Mesenchymal stem cell (in vitro differentiated cells and primary cell): ENCODE data around the gene PTPRD.

ENCODE experiments used
- DNase-seq: peaks from one replicate; pipeline ENCODE4 v3.0.0-alpha.2; 2013
- H2AFZ ChIP-seq: one replicate; pipeline ENCODE4 v1.6.1; 2013; ENCODE audit warnings: low read depth, mild to moderate bottlenecking, control low read depth, inconsistent platforms, low read length, moderate library complexity
- H2AK5ac ChIP-seq: 2 replicates; pipeline ENCODE4 v1.6.1; 2013; ENCODE audit warnings: low read length, moderate library complexity, mild to moderate bottlenecking, inconsistent platforms; ENCODE audit not compliant: severe bottlenecking
- H2BK120ac ChIP-seq: one replicate; pipeline ENCODE4 v1.6.1; 2013; ENCODE audit warnings: low read depth, mild to moderate bottlenecking, inconsistent platforms, low read length, moderate library complexity
- H2BK12ac ChIP-seq, 2 experiments: one replicate each; pipeline ENCODE4 v1.6.1; 2013; ENCODE audit warnings: inconsistent platforms in 2 of 2, low read length in 2 of 2, mild to moderate bottlenecking in 2 of 2, moderate library complexity in 2 of 2, control low read depth in 1 of 2
- H2BK15ac ChIP-seq: one replicate; pipeline ENCODE4 v1.6.1; 2013; ENCODE audit warnings: mild to moderate bottlenecking, low read depth, inconsistent platforms; ENCODE audit not compliant: poor library complexity, severe bottlenecking
- H2BK5ac ChIP-seq: 2 replicates; pipeline ENCODE4 v1.6.1; 2013; ENCODE audit warnings: low read depth, mild to moderate bottlenecking, low read length, control low read depth, inconsistent platforms; ENCODE audit not compliant: poor library complexity, severe bottlenecking
- H3K14ac ChIP-seq, 2 experiments: one replicate each; pipeline ENCODE4 v1.6.1; 2013; ENCODE audit warnings: inconsistent platforms in 2 of 2, low read length in 2 of 2, control low read depth in 1 of 2, mild to moderate bottlenecking in 1 of 2, moderate library complexity in 1 of 2
- H3K18ac ChIP-seq, 2 experiments: one replicate each; pipeline ENCODE4 v1.6.1; 2013; ENCODE audit warnings: inconsistent platforms in 2 of 2, low read length in 2 of 2, control low read depth in 1 of 2, low read depth in 1 of 2, mild to moderate bottlenecking in 1 of 2
- H3K23ac ChIP-seq, 2 experiments: one replicate each; pipeline ENCODE4 v1.6.1; 2013; ENCODE audit warnings: inconsistent platforms in 2 of 2, low read length in 2 of 2, mild to moderate bottlenecking in 2 of 2, moderate library complexity in 2 of 2, control low read depth in 1 of 2
- H3K27ac ChIP-seq: 2 replicates; pipeline ENCODE4 v1.5.1; 2013; ENCODE audit warnings: mild to moderate bottlenecking, moderate library complexity, low read length, control low read depth, inconsistent platforms; ENCODE audit not compliant: poor library complexity, severe bottlenecking
- H3K27me3 ChIP-seq, 2 experiments: 2 replicates each; pipeline versions ENCODE4 v1.6.1 to v1.7.0; 2013; ENCODE audit warnings: low read length in 2 of 2, mild to moderate bottlenecking in 2 of 2, moderate library complexity in 2 of 2, control low read depth in 1 of 2, inconsistent platforms in 1 of 2; ENCODE audit not compliant: control insufficient read depth in 1 of 2, insufficient read depth in 1 of 2
- H3K36me3 ChIP-seq, 2 experiments: 2 replicates each; pipeline versions ENCODE4 v1.6.1 to v1.7.0; 2013; ENCODE audit warnings: low read length in 2 of 2, control low read depth in 1 of 2, inconsistent platforms in 1 of 2, low read depth in 1 of 2, mild to moderate bottlenecking in 1 of 2; ENCODE audit not compliant: insufficient read depth in 2 of 2, control insufficient read depth in 1 of 2
- H3K4ac ChIP-seq, 2 experiments: one replicate each; pipeline ENCODE4 v1.6.1; 2013; ENCODE audit warnings: inconsistent platforms in 2 of 2, low read length in 2 of 2, mild to moderate bottlenecking in 2 of 2, moderate library complexity in 2 of 2, control low read depth in 1 of 2, low read depth in 1 of 2
- H3K4me1 ChIP-seq: 2 replicates; pipeline ENCODE4 v1.6.1; 2013; ENCODE audit warnings: low read depth, low read length, control low read depth; ENCODE audit not compliant: control insufficient read depth, insufficient read depth
- H3K4me2 ChIP-seq: 2 replicates; pipeline ENCODE4 v1.6.1; 2013; ENCODE audit warnings: low read length, mild to moderate bottlenecking, inconsistent platforms; ENCODE audit not compliant: poor library complexity, severe bottlenecking
- H3K4me3 ChIP-seq, 2 experiments: 2 replicates each; pipeline versions ENCODE4 v1.5.1 to v1.7.0; 2013; ENCODE audit warnings: low read length in 2 of 2, mild to moderate bottlenecking in 2 of 2, control low read depth in 1 of 2, low read depth in 1 of 2; ENCODE audit not compliant: insufficient read depth in 1 of 2
- H3K79me1 ChIP-seq: replicated peaks from 2 replicates; pipeline ENCODE4 v1.6.1; 2013; ENCODE audit warnings: mild to moderate bottlenecking, control low read depth, low read length, inconsistent platforms; ENCODE audit not compliant: poor library complexity, severe bottlenecking
- H3K9ac ChIP-seq: 2 replicates; pipeline ENCODE4 v1.7.0; 2013; ENCODE audit warnings: mild to moderate bottlenecking, low read length, moderate library complexity
- H3K9me3 ChIP-seq: 2 replicates; pipeline ENCODE4 v1.7.0; 2013; ENCODE audit warnings: mild to moderate bottlenecking, low read length; ENCODE audit not compliant: control insufficient read depth
- H4K8ac ChIP-seq: one replicate; pipeline ENCODE4 v1.6.1; 2013; ENCODE audit warnings: inconsistent platforms, mild to moderate bottlenecking, low read length, moderate library complexity
- H4K91ac ChIP-seq: one replicate; pipeline ENCODE4 v1.6.1; 2013; ENCODE audit warnings: mild to moderate bottlenecking, low read length, inconsistent platforms
- WGBS: methylation state at CpG from one replicate; pipeline ENCODE4 v1.1.7; 2013; ENCODE audit warnings: mixed read lengths; 5-methylcytosine and 5-hydroxymethylcytosine counted together

PTPRD gene

GRCh38 chr9:8733131-8733954, 1879.5 kb downstream of the PTPRD start:
- peak; percentile 33 for DNase-seq
- H3K4me1 ChIP-seq: peaks cover 7% of the 10 kb centered on the region
- no peak overlapping the region for H4K8ac ChIP-seq
- H2BK5ac ChIP-seq: no peak overlapping the region
- peak overlapping the region in 1 of 2 experiments; percentile 70 for H3K4me3 ChIP-seq
- no peaks in the 10 kb centered on the region for H3K27me3 ChIP-seq
- no peaks in the 10 kb centered on the region for H3K36me3 ChIP-seq
- H2BK12ac ChIP-seq: no peak overlapping the region
- H3K9ac ChIP-seq: peak overlapping the region; percentile 61
- H4K91ac ChIP-seq: no peak overlapping the region
- no peak overlapping the region for H2BK15ac ChIP-seq
- no peak overlapping the region for H3K4ac ChIP-seq
- H2AK5ac ChIP-seq: no peak overlapping the region
- WGBS: 51% methylated on average over 14 of the region's 17 CpGs
- no peak overlapping the region for H3K18ac ChIP-seq
- H3K23ac ChIP-seq: no peak overlapping the region
- no peak overlapping the region for H2AFZ ChIP-seq
- H3K4me2 ChIP-seq: no peak overlapping the region
- peak overlapping the region; percentile 1 for H3K27ac ChIP-seq
- no peak overlapping the region for H2BK120ac ChIP-seq
- H3K79me1 ChIP-seq: peaks cover 3% of the 10 kb centered on the region
- H3K9me3 ChIP-seq: no peaks in the 10 kb centered on the region
- H3K14ac ChIP-seq: no peak overlapping the region

GRCh38 chr9:8732367-8733075, 1880.3 kb downstream of the PTPRD start:
- Histone ChIP-seq H2BK15ac (no peak overlapping the region), H3K4ac (no peak overlapping the region), H3K9ac (no peak overlapping the region), H2AK5ac (no peak overlapping the region), H3K4me2 (no peak overlapping the region), H4K91ac (no peak overlapping the region), H3K4me1 (peaks cover 7% of the 10 kb centered on the region), H2AFZ (no peak overlapping the region), H3K27me3 (no peaks in the 10 kb centered on the region), H3K14ac (no peak overlapping the region), H2BK12ac (no peak overlapping the region), H2BK5ac (no peak overlapping the region), H4K8ac (no peak overlapping the region), H3K4me3 (no peak overlapping the region), H3K79me1 (peaks cover 3% of the 10 kb centered on the region), H3K9me3 (no peaks in the 10 kb centered on the region), H3K36me3 (no peaks in the 10 kb centered on the region), H3K27ac (peak overlapping the region; percentile 28), H3K23ac (no peak overlapping the region), H3K18ac (no peak overlapping the region), H2BK120ac (no peak overlapping the region)
- WGBS: 100% methylated on average over 2 of the region's 3 CpGs
- DNase-seq: no peak

GRCh38 chr9:8730618-8731017, 1882.2 kb downstream of the PTPRD start:
- Histone ChIP-seq H3K14ac (no peak overlapping the region), H2BK120ac (no peak overlapping the region), H3K9ac (no peak overlapping the region), H2AK5ac (no peak overlapping the region), H2BK12ac (no peak overlapping the region), H3K9me3 (no peaks in the 10 kb centered on the region), H2BK5ac (no peak overlapping the region), H3K27me3 (no peaks in the 10 kb centered on the region), H3K4ac (no peak overlapping the region), H3K4me2 (no peak overlapping the region), H3K23ac (no peak overlapping the region), H3K27ac (peak overlapping the region; percentile 30), H3K36me3 (no peaks in the 10 kb centered on the region), H3K79me1 (peaks cover 1% of the 10 kb centered on the region), H2AFZ (no peak overlapping the region), H4K91ac (no peak overlapping the region), H3K4me3 (no peak overlapping the region), H3K18ac (no peak overlapping the region), H2BK15ac (no peak overlapping the region), H3K4me1 (peaks cover 7% of the 10 kb centered on the region), H4K8ac (no peak overlapping the region)
- 88% methylated on average over 4 of the region's 7 CpGs for WGBS
- DNase-seq: no peak

- H2AFZ ChIP-seq: no peak overlapping the region
- no peak overlapping the region for H4K8ac ChIP-seq
- no CpG with 5 or more reads among the region's 2 CpGs for whole genome bisulfite sequencing
- no peak for DNase-seq
- peaks cover 1% of the 10 kb centered on the region for H3K79me1 ChIP-seq
- H3K27ac ChIP-seq: no peak overlapping the region
- H2BK5ac ChIP-seq: no peak overlapping the region
- no peaks in the 10 kb centered on the region for H3K36me3 ChIP-seq
- no peak overlapping the region for H4K91ac ChIP-seq
- H3K4ac ChIP-seq: no peak overlapping the region
- H3K9ac ChIP-seq: no peak overlapping the region
- no peak overlapping the region for H3K23ac ChIP-seq
- no peaks in the 10 kb centered on the region for H3K27me3 ChIP-seq
- H2BK15ac ChIP-seq: no peak overlapping the region
- H2BK12ac ChIP-seq: no peak overlapping the region
- no peak overlapping the region for H3K18ac ChIP-seq
- H3K9me3 ChIP-seq: no peaks in the 10 kb centered on the region
- H3K4me1 ChIP-seq: peaks cover 4% of the 10 kb centered on the region
- H2BK120ac ChIP-seq: no peak overlapping the region
- H3K4me3 ChIP-seq: no peak overlapping the region
- H3K4me2 ChIP-seq: no peak overlapping the region
- H2AK5ac ChIP-seq: no peak overlapping the region
- H3K14ac ChIP-seq: no peak overlapping the region
Measured at GRCh38 chr9:8728910-8729309, 1883.9 kb downstream of the PTPRD start.
